HG02571 (cell line): ENCODE results near the gene CLASRP.

Experiments used
- ATAC-seq: cut with Tn5 transposase; IDR thresholded peaks from one replicate; pipeline ENCODE4 v1.9.1; 2021; ENCODE audit warnings: mild to moderate bottlenecking, moderate library complexity; ENCODE audit not compliant: unreplicated experiment

The CLASRP gene

DNA sequence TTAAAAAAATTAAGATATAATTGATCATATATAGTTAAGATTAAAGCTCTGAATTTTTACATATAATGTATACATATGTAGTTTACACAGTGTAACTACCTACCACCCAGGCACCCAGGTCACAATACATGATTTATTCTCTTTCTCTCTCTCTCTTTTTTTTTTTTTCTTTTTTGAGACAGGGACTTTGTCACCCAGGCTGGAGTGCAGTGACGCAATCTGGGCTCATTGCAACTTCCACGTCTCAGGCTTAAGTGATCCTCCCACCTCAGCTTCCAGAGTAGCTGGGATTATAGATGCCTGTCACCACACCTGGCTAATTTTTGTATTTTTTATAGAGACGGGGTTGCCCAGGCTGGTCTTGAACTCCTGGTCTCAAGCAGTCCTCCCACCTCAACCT lies 18.8 kb upstream of the CLASRP start:
- no peak for ATAC-seq

DNA sequence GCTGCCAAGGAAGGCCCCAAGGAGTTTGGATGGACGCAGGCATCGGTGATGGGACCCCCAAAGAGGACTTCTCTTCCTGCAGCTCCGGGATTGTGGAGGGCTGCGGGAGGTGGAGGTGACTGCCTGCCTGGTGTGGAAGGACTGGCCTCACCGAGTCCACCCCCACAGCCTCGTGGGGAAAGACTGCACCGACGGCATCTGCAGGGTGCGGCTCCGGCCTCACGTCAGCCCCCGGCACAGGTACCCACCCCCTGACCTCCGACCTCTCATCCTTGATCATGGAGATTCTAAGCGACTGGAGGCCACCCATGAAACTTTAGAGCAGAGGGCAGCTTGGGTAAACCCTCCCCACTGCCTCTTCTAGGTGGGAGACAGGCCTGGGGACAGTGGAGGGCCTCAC lies 16.9 kb upstream of the CLASRP start:
- no peak for ATAC-seq

DNA sequence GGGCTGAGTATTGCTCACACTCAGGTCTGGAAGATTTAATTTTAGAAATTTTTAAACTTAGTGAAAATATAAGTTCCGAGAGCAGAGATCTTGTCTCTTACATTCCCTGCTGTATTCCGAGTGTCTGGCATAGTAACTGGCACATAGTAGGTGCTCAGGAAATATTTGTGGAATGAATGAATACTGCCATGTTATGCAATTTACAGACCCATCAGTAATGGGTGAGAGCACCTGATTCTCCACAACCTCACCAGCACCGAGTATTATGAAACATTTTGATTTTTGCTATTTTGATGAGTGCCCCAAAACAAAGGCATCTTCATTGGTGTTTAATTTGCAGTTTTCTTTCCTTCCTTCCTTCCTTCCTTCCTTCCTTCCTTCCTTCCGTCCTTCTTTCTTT lies 15.8 kb upstream of the CLASRP start:
- ATAC-seq, result no peak

DNA sequence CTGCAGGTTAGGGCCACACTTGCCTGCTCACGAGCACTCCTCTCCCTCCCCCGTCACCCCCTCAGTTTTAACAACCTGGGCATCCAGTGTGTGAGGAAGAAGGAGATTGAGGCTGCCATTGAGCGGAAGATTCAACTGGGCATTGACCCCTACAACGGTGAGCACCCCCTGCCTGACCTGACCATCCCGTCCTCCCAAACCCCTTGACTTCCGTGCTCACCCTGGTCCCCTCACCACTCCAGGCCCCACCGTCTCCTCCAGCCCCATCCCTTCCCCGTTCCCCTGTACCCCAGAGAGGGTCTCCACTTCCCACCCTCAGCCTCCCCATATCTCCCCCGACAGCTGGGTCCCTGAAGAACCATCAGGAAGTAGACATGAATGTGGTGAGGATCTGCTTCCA lies 13.6 kb upstream of the CLASRP start:
- no peak for ATAC-seq

DNA sequence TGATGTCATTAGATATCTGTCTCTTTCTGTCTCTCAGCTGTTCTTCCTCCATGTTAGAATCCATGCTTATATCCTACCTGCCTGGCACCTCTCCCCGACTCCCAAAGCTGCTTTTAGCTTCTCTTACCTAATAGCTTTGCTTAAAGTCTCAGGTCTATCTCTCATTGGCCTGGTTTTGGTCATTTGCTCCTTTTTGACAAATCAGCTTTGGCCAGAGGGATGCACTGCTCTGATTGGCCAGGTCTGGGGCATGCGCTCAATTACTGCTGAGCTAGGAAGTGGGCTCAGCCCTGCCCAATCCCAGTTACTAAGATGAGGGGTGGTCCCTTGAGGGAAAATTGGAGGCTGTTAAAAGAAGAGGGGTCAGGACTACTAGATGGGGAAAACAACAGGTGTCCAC lies 11.5 kb upstream of the CLASRP start:
- ATAC-seq, result no peak

DNA sequence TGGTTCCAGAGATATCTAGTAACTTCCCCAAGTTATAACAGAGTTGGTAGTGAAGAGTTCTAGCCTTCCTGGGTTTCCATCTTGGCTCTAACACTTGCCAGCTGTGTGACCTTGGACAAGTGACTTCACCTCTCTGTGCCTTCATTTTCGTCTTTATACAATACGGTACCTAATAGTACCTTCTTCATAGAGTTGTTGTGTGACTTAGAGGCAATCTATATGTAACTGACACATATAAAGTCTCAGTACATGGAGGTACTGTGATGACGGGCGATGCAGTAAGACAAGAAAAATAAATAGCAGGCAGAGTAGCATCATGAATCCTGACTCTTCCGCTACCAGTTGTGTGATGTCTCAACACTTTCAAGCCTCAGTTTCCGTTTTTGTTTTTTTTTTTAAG lies 8.0 kb upstream of the CLASRP start:
- no peak for ATAC-seq

DNA sequence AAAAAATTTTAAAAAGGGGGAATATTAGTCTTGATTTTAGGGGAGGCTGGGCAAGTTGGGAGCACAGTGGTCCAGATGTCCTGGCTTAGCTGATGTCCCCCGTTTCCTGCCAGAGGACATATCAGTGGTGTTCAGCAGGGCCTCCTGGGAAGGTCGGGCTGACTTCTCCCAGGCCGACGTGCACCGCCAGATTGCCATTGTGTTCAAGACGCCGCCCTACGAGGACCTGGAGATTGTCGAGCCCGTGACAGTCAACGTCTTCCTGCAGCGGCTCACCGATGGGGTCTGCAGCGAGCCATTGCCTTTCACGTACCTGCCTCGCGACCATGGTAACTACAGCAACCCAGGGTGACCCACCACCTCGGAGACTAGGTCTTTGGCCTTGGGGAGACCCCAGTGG lies 6.4 kb upstream of the CLASRP start:
- no peak for ATAC-seq

DNA sequence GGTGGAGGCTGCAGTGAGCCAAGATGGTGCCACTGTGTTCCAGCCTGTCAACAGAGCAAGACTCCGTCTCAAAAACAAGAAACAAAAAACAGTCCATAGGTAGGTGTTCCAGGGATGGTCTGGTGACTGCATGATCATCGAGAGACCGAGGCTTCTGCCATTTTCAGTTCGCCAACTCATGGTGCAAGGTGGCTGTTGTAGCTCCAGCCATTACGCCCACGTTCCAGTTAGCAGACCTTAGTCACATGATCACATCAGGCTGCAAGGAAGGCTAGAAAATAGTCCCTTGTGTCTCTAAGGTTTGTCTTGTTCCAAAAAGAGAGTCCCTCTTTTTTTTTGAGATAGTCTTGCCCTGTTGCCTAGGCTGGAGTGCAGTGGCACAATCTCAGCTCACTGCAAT lies 3.1 kb upstream of the CLASRP start:
- no peak for ATAC-seq

DNA sequence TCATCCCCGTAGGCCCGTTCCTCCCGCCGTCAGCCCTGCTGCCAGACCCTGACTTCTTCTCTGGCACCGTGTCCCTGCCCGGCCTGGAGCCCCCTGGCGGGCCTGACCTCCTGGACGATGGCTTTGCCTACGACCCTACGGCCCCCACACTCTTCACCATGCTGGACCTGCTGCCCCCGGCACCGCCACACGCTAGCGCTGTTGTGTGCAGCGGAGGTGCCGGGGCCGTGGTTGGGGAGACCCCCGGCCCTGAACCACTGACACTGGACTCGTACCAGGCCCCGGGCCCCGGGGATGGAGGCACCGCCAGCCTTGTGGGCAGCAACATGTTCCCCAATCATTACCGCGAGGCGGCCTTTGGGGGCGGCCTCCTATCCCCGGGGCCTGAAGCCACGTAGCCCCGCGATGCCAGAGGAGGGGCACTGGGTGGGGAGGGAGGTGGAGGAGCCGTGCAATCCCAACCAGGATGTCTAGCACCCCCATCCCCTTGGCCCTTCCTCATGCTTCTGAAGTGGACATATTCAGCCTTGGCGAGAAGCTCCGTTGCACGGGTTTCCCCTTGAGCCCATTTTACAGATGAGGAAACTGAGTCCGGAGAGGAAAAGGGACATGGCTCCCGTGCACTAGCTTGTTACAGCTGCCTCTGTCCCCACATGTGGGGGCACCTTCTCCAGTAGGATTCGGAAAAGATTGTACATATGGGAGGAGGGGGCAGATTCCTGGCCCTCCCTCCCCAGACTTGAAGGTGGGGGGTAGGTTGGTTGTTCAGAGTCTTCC lies 1.3 kb upstream of the CLASRP start:
- no peak for ATAC-seq

DNA sequence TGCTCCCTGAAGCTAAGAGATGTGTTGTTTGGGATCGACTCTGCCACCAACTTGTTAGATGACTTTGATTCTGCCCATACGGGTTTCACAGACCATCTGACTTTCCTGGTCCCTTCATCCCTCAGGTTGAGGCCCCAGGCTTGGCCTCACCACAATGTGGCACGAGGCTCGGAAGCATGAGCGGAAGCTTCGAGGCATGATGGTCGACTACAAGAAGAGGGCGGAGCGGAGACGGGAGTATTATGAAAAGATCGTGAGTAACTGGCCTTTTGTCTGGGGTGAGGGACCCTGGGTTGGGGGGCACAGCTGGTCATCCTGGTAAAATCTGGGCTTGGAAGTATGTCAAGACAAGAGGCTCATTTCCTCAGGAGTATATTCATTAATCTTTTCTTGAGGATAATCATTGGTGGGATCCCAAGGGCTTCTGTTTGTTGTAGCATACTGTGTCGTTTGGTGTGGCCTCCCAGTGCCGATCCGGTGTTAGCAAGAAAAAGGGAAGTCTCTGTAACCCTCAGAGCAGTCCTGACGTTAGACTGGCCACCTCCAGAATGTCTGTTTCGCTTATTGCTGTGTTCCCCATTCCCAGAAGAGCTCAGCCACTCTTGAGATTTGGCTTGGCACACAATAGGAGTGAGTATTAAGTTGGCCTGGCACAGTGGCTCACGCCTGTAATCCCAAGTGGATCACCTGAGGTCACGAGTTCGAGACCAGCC lies 1.4 kb downstream of the CLASRP start:
- no peak for ATAC-seq

DNA sequence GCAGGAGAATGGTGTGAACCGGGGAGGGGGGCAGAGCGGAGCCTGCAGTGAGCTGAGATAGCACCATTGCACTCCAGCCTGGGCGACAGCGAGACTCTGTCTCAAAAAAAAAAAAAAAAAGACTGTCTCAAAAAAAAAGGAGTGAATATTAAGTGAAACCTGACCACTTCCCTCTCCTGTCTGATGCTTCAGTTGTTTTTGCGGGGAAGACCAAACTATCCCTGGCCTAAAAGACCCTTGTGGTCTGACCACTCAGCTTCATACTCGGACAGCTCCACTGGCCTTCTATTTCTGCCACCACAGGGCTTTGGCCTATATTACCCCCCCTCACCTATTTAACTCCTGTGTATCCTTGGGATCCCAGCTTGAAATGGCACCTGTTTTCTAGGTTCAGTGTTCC lies 2.3 kb downstream of the CLASRP start:
- no peak for ATAC-seq

DNA sequence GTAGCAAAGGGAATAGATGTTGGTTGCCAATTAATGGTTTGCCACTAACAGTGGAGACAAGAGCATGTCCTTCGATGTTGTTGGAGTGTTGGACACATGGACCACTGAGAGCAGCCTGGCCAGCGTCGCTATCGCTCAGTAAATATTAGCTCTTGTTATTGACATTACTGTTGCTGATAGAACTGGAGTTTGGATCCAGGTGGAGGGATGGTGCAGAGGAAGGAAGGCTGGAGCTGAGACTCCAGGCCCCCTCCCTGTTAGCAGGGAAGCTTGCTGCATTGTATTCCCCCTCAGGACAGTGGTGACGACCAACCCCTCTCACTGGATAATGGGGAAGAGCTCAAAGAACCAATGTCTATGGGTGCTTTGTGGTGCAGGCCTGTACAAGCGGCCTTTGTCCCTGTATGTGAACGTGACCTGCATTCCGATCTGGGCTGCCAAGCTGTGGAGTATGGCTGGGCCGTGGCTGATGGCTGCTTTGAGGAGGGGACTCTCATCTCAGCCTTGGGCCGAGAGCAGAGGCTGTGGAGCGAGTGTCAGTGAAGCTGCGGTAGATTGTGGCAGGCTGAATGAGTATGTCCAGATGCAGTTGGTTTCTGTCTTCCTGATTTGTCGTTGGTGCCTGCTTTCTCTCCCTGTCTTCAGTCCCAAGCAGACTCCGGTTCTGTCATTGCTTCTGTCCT lies 7.0 kb downstream of the CLASRP start:
- no peak for ATAC-seq

DNA sequence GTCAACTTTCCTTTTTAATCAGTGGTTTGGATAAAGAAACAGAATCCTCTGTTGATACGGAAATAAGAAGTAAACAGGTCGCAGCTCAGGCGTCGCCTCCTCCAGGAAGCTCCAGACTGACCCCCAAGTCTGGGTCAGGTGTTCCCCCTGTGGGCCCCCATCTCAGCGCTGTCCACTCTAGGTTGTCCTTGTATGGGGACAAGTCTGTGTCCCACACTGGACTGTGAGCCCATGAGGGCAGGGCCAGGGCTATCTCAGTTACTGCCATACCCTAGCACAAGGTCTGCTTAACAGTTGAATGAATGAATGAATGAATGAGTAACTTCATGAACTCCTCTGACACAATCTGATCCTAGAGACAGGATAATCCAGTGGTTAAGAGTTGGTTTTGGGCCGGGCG lies 7.5 kb downstream of the CLASRP start:
- ATAC-seq, result no peak

DNA sequence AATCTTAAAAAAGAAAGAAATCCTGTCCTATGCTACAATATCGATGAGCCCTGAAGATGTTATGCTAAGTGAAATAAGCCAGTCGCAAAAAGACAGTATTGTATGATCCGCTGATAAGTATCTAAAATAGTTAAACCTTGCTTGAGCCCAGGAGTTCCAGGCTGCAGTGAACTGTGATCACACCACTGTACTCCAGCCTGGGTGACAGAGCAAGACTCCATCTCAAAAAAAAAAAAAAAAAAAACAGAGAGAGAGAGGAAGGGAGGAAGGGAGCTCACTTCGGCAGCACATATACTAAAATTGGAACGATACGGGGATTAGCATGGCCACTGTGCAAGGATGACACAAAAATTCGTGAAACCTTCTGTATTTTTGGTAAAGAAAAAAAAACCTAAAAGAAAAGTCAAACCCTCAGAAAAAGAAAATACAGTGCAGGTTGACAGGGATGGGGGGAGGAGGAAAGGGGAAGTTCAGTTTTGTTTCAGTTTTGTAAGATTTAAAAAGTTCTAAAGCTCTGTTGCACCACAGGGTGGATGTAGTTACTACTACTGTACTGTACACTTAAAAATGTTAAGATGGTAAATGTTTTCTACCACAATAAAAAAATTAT lies 8.4 kb downstream of the CLASRP start:
- no peak for ATAC-seq

DNA sequence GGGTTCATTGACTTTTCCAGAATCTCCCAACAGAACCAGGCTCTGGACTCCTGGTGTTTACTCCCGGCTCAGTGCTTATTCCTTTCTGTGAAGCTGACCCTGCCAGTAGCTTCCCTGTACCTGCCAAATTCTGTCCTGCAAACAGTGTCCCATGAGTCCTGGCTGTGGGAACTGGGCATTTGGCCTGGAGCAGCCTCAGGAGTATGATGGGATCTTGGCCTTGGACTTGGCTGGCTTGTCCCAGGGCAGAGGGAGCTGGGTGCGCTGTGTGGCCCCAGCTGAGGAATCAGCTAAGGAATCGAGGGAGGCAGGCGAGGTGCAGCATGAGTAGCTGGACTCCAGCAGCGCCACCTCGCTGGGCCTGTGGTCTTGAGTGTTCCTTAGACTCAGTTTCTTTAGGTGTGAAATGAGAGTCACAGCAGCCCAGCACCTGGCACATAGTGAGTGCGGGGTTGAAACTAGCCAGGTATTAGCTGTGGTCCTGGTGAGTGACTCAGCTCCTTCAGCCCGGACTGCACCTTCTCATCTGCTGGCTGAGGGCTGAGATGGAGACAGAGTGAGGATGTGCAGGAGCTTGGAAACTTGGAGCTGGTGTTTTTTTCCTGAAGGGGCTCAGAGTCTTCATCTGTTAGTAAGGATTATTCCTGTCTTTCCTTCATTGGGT lies 10.4 kb downstream of the CLASRP start:
- no peak for ATAC-seq

DNA sequence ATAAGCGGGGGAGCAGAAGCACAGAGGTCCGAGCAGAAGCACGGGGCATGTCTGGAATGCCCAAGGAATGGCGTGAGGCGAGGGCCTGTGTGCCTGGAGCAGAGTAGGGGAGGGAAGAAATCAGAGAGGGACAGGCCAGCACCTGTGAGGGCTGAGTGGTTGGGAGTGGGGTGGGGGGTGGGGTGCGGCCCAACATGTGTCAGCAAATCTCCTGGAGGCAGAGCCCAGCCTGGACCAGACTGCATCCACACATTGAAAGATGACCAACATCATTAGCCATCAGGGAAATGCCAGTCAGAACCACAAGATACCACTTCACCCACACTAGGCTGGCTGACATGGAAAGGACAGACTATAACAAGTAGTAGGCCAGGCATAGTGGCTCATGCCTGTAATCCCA lies 11.2 kb downstream of the CLASRP start:
- no peak for ATAC-seq

DNA sequence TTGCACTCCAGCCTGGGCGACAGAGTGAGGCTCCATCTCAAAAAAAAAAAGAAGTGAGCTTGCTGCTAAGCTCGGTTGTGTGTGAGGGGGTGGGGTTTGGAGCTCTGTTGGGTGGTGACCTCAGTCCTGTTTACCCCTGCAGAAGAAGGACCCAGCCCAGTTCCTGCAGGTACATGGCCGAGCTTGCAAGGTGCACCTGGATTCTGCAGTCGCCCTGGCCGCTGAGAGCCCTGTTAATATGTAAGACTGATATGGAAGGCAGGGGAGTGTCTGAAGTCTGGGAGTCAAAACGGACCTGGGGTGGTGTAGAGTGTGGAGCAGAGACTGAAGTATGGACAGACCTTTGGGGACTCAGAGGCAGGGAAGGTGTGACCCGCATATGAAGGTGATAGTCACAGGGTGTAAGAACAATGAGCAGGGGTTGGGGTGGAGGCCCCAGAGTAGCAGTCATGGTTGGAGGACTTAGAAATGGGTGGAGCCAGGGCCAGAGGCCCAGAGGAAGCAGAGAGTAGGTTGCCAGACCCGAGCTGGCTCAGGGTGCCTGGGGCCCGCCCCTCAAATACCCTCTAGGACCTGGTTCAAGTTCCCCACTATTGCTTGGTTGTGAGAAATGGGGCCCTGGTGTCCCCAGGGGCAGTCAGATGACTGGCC lies 13.2 kb downstream of the CLASRP start:
- ATAC-seq, result no peak

DNA sequence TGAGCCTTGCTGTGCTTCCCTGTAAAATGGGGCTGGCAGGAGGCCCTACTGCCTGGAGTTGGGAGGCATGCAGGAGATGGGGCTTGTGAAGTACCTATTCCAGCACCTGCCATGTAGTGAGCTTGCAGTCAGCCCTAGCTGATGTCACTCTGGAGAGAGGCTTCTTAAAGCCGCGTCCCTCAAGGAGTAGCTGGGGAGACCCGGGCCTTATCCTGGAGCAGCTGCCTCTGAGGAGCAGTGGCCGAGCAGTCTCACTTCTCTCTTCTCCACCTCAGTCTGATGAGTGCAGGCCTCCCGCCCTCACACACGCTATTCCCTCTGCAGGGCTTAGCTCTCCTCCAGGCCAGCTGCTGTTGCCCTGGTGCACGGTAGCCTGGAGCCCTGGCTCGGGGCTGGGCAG lies 18.0 kb downstream of the CLASRP start:
- no peak for ATAC-seq

DNA sequence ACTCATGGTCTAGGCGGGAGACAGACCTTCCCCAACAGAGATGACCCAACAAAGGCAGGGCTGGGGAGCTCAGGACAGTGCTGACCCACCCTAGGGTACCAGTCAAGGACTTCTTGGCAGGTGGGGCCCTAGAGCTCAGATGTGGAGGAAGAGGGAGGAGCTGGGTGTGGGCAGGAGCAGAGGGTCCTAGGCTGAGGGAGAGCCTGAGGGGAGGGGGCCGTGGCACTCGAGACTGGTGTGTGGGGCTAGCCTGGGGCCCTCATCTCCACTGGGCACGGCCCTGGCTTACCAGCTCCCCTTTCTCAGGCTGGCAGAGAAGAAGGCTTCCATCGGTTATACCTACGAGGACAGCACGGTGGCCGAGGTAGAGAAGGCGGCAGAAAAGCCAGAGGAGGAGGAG lies 18.6 kb downstream of the CLASRP start:
- no peak for ATAC-seq

DNA sequence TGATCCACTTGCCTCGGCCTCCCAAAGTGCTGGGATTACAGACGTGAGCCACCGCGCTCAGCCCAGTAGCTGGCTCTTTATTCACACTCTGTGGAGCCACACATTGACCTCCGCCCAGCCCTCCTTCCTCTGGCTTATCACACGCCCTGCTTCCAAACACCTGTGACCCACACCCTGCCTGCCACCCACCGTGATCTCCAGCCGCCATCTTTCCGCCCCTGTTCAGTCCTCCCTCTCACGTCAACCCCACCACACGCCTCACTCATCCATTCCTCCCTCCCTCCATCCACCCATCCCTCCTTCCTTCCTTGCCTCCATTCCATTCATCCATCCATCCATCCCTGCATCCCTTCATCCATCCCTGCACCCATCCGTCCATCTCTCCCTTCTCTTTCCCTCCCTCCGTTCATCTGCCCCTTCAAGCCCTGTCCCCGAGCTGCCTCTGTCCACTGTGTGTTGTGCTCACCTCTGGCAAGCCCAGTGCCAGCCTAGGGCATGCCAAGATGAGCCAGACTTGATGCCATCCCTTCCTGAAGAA lies 19.8 kb downstream of the CLASRP start:
- ATAC-seq, result no peak
